NCI-H748 (cell line): ENCODE measurements around the gene APOBEC3H.

Source experiments
- DNase-seq: peaks from one replicate; lab custom pipeline; 2025; ENCODE audit not compliant: unreplicated experiment; lab: John Stamatoyannopoulos, UW

The APOBEC3H gene

GRCh38 chr22:39108487-39108886 is 11.4 kb downstream of the APOBEC3H start:
- DNase-seq: no peak

GRCh38 chr22:39109361-39109760 is 12.3 kb downstream of the APOBEC3H start:
- DNase-seq: no peak

GRCh38 chr22:39110631-39111561 is 13.9 kb downstream of the APOBEC3H start:
- no peak for DNase-seq

GRCh38 chr22:39114112-39114511 is 17.1 kb downstream of the APOBEC3H start:
- no peak for DNase-seq

GRCh38 chr22:39115570-39115969 is 18.5 kb downstream of the APOBEC3H start:
- no peak for DNase-seq

GRCh38 chr22:39115977-39116621 is 19.1 kb downstream of the APOBEC3H start:
- DNase-seq: no peak

- DNase-seq: peak; percentile 47
These were observed 20.6 kb downstream of the APOBEC3H start for GRCh38 chr22:39117585-39118191.

- DNase-seq: no peak
These were observed 23.9 kb downstream of the APOBEC3H start for GRCh38 chr22:39120983-39121382.

- no peak for DNase-seq
These were observed 25.9 kb downstream of the APOBEC3H start for GRCh38 chr22:39122772-39123470.

GRCh38 chr22:39123751-39124581 is 26.9 kb downstream of the APOBEC3H start:
- DNase-seq: no peak

GRCh38 chr22:39125622-39126021 is 28.6 kb downstream of the APOBEC3H start:
- no peak for DNase-seq

- no peak for DNase-seq
These were observed 31.5 kb downstream of the APOBEC3H start for GRCh38 chr22:39128508-39128907.

GRCh38 chr22:39129081-39129480 is 32.0 kb downstream of the APOBEC3H start:
- DNase-seq: no peak

GRCh38 chr22:39129746-39130145 is 32.7 kb downstream of the APOBEC3H start:
- no peak for DNase-seq

GRCh38 chr22:39130152-39130704 is 33.2 kb downstream of the APOBEC3H start:
- no peak for DNase-seq

- no peak for DNase-seq
These were observed 34.1 kb downstream of the APOBEC3H start for GRCh38 chr22:39130892-39131855.

- DNase-seq: no peak
These were observed 35.2 kb downstream of the APOBEC3H start for GRCh38 chr22:39132281-39132680.

- DNase-seq: no peak
These were observed 36.0 kb downstream of the APOBEC3H start for GRCh38 chr22:39132871-39133524.
